Measurements from ENCODE around the gene EPO. TPM values are rescaled to one million over a fixed set of nuclear protein-coding genes. Genes with fewer than 3 reads are reported as not detected.

EPO gene
- total RNA-seq, 1 experiment from 2014 or later, result not detected

GRCh38 chr7:100677308-100678267, 42.7 kb upstream of the EPO start:
- intact Hi-C loops (cut with micrococcal nuclease; ENCODE audit: unreplicated experiment) (no loop called here), in situ Hi-C loops (cut with HindIII; ENCODE audit: low pct_unique_long_range_greater_than_20kb, low sequenced_read_pairs) (no loop called here)
- ATAC-seq, result no peak
- Histone ChIP-seq H3K9me3 (ENCODE audit: control insufficient read depth, insufficient read depth, low read depth, low read length) (no peaks in the 10 kb centered on the region), H3K4me3 (ENCODE audit: low read depth in 2 of 2, low read length in 2 of 2) (no peak overlapping the region), H3K36me3 (ENCODE audit: control insufficient read depth, insufficient read depth, low read length) (peaks cover 3% of the 10 kb centered on the region), H3K4me1 (ENCODE audit: control insufficient read depth, insufficient read depth, low read length) (peaks cover 54% of the 10 kb centered on the region), H3K27me3 (ENCODE audit: control insufficient read depth, insufficient read depth, low read length) (no peaks in the 10 kb centered on the region), H3K27ac (ENCODE audit: low read length) (no peak overlapping the region; the same call in 1 of the 2 replicates)
- no TSS peak for BruUV-seq (replicated peaks)
- ChIA-PET CTCF (no interaction called here), POLR2A (no interaction called here)
- no peak for DNase-seq (ENCODE audit: low read depth, low spot score)
- no peak for TF ChIP-seq REST (IDR thresholded peaks at IDR 0.05; ENCODE audit: insufficient read depth in 1 of 2, low read depth in 2 of 2, low read length in 1 of 2)
- no peak for TF ChIP-seq POLR2AphosphoS5 (IDR thresholded peaks at IDR 0.05; ENCODE audit: low read depth, low read length)
- TF ChIP-seq TCF7L2 (IDR thresholded peaks at IDR 0.05; ENCODE audit: low read depth, low read length), result no peak

- BruUV-seq (replicated peaks), result TSS peak; percentile 88
- no peak for DNase-seq (ENCODE audit: low read depth, low spot score)
- intact Hi-C loops (cut with micrococcal nuclease; ENCODE audit: unreplicated experiment), result no loop called here
- in situ Hi-C loops (cut with HindIII; ENCODE audit: low pct_unique_long_range_greater_than_20kb, low sequenced_read_pairs), result no loop called here
- TF ChIP-seq SIN3A (IDR thresholded peaks at IDR 0.05; ENCODE audit: borderline replicate concordance, insufficient read depth, low read depth, low read length) (no peak), REST (IDR thresholded peaks at IDR 0.05; ENCODE audit: insufficient read depth in 1 of 2, low read depth in 2 of 2, low read length in 1 of 2) (no peak), POLR2AphosphoS5 (IDR thresholded peaks at IDR 0.05; ENCODE audit: low read depth, low read length) (no peak; the same call in 1 of the 2 replicates), TCF7L2 (IDR thresholded peaks at IDR 0.05; ENCODE audit: low read depth, low read length) (no peak), CTCF (IDR thresholded peaks at IDR 0.05) (no peak)
- Histone ChIP-seq H3K27me3 (ENCODE audit: control insufficient read depth, insufficient read depth, low read length) (no peaks in the 10 kb centered on the region), H3K4me1 (ENCODE audit: control insufficient read depth, insufficient read depth, low read length) (peaks cover 57% of the 10 kb centered on the region), H3K27ac (ENCODE audit: low read length) (peak overlapping the region; percentile 75), H3K9me3 (ENCODE audit: control insufficient read depth, insufficient read depth, low read depth, low read length) (no peaks in the 10 kb centered on the region), H3K4me3 (ENCODE audit: low read depth in 2 of 2, low read length in 2 of 2) (no peak overlapping the region), H3K36me3 (ENCODE audit: control insufficient read depth, insufficient read depth, low read length) (peaks cover 3% of the 10 kb centered on the region)
- POLR2A ChIA-PET, result no interaction called here
- CTCF ChIA-PET, result interaction anchor here (0.6 kb wide), 2 partner anchors 14 to 61 kb away, joined by 3 to 5 read pairs; no protein-coding TSS in a partner anchor
- ATAC-seq, result no peak
Observed at GRCh38 chr7:100678291-100678984, 41.8 kb upstream of the EPO start.

Measured in Panc1 (cell line).